ENCODE measurements around the gene RARS2. TPM values are rescaled to one million over a fixed set of nuclear protein-coding genes. Genes with fewer than 3 reads are reported as not detected.

The RARS2 gene
- polyA plus RNA-seq, 1 donor, result 39.7 TPM

DNA sequence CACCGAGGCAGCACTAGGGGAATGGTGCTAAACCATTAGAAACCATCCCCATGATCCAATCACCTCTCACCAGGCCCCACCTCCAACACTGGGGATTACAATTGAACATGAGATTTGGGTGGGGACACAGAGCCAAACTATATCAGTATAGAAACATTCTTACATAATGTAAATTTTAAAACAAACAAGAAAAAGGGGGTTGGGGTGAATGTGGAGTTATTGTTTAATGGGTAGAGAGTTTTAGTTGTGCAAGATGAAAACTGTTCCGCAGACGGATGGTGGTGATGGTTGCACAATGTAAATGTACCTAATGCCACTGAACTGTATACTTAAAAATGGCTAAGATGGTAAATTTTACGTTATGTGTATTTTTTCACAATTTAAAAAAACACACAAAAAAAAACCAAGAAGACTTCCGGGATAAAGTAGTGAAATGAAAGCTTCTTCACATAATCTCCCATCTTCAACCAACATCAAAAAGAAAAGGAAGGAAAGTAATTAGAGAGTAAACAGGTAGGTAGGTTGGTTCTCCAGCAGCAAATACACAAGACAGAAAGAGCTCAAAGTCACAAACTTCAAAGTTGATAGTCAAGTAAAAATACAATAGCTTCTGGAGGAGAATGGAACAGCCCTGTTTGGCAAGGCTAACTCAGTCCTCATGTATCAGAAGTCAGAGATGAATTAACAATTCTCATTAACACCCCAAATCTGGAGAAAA lies 16.3 kb downstream of the RARS2 start:
- no peak for DNase-seq

DNA sequence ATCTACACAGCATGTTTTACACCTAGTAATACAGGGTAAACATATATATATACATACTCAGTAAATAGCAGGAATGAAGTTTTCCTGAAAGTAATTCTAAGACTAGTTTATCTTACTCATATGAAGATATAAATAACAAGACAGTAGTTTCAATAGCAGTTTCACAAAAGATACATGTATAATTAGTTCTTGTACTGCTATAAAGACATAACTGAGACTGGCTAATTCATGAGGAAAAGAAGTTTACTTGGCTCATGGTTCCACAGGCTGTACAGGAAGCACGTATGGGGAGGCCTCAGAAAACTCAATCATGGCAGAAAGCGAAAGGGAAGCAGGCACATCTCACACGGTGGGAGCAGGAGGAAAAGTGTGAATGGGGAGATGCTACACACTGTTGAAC lies 16.9 kb downstream of the RARS2 start:
- no peak for DNase-seq

DNA sequence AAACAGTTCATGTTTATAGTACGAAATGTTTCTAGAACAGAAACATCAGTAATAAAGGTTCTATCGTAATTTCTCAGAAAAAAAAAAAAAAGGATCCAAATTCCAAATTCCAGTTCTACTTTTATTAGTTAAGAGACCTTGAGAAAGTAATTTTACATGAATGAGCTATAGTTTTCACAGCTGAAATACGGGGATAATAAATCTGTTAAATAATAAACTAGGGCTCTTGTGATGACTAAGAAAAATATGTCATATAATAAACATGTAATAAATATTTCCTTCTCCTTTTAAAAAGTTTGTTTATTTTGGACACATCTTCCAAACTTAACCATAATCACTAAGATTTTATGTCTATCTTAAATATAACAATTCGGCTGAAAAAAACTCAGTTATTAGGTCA lies 17.8 kb downstream of the RARS2 start:
- no peak for DNase-seq

DNA sequence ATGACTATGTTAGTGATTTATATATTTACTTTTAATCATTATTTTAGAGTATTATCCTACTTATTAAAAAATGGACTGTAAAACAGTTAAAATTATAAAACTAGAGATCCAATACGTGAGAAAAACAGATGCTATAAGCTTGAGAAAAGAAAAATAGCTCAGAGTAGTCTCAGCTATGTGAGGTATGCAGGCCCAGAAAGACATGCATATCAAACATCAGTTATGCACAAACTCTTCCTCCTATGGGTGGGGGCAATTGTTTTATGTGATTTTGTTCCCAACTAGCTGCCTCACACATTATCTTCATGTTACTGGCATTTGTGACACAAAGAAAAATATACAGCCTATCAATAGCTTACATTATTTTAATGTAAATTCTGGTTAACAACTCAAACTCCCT lies 28.8 kb downstream of the RARS2 start:
- DNase-seq, result no peak

DNA sequence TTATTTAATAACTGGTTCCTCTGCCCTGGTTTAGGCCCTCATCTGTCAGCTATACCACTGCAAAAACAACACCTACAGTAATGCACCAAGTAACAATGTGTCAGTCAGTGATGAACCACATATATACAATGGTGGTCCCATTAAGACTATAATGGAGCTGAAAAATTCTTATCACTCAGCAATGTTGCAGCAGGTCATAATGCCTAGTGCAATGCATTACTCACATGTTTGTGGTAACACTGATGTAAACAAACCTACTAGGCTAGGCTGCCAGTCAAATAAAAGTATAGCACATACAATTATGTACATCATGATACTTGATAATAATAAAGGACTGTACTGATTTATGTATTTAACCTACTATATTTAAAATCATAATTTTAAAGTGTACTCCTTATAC lies 31.3 kb downstream of the RARS2 start:
- no peak for DNase-seq

DNA sequence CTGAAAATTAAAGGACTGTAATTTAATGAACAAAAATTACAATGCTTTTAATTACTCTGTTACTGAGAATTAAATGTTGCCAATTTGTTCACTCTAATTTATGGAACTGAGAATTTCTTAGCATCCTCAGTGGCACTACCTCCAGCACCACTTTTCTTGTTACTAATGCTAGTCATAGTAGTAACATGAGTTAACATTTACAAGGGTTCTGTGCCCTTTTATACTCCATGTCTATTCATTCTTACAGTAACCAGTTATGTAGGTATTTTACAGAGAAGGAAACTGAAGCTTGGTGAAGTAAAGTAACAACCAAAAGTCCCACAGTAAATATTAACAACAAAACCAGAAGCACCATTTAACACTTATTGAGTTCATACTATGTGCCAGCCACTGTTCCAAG lies 34.3 kb downstream of the RARS2 start:
- no peak for DNase-seq

DNA sequence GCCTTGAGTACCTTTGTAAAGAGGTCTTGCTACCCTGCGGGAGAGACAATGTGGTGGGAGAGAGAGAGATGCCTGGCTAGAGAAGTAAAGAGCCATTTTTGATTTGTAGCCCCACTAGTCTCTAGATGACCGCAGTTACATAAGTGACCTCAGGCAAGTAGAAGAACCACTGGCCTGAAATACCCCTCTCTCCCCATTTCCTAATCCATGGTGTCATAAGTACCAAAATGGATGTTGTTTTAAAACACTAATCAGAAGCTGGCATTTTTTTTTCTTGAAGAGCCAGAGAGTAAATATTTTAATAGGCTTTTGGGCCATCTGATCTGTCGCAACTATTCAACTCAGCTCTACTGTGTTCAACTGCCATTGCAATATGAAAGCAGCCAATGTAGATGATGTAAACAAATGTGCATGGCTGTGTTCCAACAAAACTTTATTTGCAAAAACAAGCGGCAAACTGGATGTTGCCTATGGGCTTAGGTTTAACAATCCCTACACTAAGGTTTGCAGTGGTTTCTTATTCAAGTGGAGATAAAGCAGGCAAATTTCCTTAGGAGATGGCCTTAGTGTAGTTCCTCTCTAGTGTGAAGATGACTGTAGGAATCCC lies 36.5 kb downstream of the RARS2 start:
- DNase-seq, result no peak

DNA sequence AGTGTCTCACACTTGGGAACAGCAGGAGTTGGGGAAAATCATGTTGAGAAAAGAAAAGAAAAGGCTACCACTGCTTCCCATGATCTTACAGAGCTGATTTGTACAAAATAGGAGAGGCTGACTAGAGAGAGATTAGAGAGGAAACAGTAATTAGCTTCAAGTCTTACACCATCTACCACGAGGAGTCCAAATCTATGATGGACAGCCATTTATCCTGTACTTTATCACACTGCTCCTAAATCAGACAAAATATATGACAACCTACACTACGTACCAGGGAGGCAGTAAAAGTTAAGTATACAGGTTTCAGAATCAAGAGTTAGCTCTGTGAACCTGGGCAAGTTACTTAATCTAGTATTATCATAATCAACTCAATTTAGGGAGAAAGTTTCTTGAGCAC lies 38.0 kb downstream of the RARS2 start:
- no peak for DNase-seq

DNA sequence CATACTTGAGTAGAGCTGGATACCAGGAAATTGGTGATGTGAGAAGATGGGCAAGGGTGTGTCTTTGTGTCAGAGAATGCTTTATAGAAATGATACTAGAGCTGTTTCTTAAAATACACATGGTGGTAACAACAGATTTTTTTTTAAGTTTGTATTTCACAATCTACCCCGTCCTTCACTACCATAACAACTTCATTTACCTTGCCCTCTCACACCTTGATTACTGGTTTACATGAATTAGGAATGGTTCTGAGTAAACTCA lies 45.4 kb downstream of the RARS2 start:
- DNase-seq, result no peak

DNA sequence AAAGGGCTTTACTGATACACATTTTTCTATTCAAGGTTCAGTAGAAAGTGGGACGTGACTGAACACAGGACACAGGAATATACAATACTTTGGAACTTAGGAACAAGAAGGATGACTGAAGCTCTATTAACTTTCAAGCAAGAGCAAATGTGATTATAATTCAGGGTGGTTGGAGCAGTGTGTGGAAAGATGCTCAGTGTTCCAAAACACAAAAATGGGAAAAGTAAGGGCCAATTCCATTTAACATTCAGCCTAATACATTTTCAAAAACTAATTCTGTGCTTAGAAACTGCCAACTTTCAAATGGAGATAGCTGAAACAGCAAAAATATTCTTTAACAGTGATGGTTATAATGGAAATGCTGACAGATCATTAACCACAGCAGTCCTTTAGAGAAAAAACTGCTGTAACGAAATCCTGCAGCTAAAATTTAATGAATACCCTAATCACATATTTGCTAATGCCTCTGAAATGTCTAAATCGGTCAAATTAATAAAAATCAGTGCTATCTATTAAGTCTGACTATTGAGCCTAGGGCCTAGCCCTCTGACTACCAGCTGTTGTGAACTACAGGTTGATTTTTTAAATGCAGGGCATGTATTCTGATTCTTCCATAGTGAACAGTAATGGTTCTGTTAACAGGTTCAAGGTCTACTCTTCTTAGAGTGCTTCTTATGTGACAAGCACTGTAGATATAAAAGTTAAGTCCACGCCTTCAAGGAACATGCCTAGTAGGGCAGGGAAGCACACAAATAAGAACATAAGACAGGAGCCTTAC lies 45.9 kb downstream of the RARS2 start:
- DNase-seq, result peak; percentile 33

DNA sequence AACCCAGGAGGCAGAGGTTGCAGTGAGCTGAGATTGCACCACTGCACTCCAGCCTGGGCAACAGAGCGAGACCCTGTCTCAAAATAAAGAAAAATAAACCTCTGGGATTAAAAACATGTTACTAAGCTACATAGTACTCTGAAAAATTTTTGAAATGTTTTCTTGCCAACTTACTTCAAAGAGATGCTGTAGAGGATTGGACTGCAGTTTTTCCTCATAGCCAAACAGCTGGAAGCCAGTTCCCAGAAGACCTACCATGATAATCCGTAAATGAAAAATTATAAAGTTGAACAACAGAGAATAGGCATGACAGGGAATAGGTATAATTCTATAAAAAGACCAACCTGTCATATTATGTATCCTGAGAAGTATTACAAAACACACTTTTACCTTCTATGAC lies 48.0 kb downstream of the RARS2 start:
- DNase-seq, result peak; percentile 29

DNA sequence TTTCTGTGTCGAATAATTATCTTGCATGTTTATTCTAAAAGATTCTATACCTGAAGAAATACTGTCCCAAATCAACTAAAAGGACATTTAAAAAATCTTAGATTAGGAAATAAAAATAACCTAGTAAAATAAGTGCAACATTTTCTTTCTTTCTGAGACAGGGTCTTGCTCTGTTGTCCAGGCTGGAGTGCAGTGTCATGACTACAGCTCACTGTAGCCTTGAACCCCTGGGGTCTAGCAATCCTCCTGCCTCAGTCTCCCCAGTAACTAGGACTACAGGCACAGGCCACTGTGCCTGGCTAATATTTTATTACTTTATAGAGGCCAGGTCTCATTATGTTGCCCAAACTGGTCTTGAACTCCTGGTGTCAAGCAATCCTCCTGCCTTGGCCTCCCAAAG lies 48.7 kb downstream of the RARS2 start:
- no peak for DNase-seq

DNA sequence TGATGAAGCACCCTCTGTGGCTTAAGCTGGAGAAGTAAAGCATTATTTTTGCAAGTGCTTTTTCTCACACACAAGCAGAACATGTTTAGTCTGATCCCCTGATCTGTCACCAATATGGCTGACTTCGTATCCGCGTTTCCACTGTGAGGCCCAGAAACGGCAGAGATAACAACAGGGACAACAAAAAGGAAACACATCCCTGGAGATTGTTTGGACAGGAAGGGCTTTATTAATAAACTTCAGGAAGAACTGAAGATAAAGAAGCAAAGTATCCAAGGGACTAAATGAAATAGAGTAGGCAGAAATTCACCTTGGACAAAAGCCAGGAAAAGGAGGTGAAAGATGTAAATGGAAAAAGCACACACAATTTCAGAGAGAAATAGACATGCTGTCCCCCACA lies 49.2 kb downstream of the RARS2 start:
- DNase-seq, result peak; percentile 35

DNA sequence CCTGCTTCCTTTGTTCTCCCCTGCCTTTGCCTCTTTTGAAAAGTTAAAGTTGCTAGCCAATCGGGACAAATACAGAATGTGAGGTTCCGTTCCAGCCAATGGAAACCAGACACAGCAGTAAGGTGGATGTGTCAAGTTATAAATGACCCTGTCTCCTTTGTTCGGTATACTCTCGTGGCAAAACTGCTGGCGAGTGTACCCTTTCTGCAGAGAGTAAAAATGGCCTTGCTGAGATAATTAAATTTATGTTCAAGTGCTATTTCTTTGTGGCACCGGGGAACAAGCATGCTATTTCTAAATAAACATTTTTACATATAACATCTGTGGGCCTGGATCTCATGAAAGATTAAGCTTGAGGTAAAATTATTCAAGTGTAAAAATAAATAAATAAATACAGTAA lies 50.2 kb downstream of the RARS2 start:
- DNase-seq, result no peak

DNA sequence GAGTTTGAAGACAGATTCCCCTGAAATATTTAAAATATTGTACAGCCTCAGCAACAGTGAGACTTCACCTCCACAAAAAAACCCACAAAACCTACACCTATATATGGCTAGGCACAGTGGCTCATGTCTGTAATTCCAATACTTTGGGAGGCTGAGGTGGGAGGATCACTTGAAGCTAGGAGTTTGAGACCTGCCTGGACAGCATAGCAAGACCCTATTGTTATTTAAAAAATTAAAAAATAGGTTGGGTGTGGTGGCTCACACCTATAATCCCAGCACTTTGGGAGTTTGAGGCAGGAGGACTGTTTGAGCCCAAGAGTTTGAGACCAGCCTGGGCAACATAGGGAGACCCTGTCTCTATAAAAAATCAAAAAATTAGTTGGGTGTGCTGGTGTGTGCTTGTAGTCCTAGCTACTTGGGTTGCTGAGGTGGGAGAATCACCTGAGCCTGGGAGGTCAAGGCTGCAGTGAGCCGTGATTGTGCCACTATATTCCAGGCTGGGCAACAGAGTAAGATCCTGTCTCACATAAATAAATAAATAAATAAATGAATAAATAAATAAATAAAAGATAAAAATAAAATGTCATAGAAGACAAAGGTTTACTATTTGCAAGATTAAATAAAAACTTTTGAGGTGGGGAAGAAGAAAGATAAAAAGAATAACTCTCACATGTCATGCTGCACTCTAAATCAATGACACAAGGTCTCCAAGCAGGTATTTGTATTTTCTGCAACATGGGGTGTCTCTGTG lies 51.1 kb downstream of the RARS2 start:
- DNase-seq, result no peak

DNA sequence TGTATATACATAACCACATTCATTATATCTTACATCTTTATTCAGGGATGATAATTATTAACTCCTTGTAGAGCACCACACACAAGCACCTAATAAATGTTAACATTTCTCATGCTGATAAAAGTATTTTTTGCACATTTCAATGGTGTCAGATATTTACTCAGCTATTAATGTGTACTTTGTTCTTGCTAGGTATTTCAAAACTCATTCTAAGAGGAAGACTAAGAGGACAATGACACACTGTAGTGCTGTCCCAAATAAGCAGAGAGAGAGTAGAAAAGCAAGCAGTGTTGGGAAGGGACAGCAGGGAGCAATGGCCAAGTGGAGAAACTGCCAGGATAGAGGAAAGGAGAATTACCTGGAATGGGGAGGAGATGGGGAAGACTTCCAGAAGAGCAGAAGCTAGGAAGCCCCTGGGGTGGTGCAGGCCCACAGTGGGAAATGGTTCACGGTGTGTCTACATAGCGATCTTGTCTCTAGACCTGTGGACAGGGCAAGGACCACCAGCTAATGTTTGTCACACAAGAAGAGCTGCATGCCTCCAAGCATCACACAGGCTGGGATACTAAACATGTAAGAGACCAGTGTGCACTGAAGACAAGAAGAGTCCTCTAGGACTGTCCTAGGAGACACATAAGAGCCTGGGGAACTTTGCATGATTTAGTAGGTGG lies 55.3 kb downstream of the RARS2 start:
- no peak for DNase-seq

DNA sequence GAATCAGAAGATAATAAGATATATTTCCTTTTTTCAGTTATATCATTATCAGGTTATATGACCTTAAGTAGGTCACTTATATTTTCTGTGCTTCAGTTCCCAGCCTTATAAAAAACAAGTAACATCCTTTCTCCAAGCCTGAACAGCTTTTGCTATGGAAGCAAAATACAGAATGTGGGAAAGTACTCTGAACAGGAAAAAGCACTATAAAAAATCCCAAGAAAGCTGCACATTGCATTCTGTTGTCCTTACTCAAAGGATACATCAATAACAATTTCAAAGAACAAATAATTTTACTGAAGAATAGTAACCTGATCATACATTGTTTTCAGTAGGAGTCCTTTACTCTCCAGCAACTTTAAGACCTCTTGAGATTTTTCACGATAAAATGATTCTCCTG lies 60.6 kb downstream of the RARS2 start:
- no peak for DNase-seq

DNA sequence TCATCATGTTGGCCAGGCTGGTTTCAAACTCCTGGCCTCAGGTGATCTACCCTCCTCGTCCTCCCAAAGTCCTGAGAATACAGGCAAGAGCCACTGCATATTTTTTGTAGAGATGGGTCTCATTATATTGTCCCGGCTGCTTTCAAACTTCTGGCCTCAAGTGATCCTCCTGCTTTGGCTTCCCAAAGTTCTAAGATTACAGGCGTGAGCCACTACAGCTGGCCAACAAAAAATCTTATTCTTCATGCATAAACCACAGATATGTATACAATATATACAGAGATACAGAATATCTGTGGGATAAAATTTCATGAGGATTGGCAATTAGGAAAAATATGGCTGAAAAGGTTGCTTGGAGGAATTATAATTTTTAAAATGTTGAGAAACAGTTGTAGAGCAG lies 67.1 kb downstream of the RARS2 start:
- no peak for DNase-seq

DNA sequence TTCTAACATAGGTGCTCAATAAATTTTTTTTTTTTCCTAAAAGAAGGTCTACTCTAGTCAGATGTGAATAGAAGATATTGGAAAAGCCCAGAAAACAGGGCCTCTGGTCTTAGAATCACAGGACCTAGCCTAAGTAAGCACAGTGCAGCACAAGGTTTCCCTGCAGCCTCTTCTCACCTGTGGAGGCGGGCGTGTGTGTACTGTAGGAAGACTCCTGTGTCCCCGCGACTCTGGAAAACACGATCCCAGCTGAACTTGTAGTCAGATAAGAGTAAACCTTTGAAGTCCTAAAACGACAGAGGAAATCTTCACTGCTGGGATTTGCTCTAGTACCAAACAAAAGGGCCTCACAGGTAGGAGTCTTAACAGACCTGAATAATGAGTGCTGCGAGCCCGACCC lies 71.3 kb downstream of the RARS2 start:
- no peak for DNase-seq

DNA sequence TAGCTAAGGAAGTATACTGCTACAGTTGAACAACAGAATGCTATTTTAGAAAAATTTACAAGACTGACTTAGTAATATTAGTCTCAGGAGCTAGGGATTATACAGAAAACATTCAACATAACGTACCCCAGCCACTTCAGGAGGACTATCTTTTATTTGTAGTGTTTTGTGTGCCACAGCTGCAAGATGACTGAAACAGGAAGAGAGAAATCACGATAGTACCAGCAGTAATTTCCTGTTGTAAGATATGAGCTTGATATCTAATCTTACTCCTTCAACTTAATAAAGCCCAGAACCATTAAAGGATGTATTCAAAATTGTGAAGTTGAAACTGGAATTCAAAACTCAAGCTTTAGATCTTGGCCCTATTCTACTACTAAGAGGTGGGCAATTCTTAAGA lies 75.0 kb downstream of the RARS2 start:
- DNase-seq, result no peak

DNA sequence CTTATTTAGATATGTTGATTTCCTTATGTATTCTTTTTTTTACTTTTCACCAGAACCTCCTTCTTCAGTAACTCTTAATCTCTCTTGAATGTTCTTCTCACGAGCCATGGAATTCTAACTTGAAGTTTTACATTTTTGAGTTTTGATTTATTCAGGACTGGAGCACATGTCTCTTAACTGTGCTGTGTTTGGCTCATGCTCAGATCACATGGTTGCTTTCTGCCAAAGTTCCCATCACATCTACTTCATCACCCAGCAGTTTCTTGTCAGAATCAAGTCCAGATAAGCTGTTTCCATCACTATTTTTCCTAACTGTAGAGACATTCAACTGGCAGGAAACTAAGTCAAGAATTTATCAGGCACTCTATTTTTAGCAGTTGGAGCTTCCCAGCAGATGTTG lies 85.3 kb downstream of the RARS2 start:
- DNase-seq, result no peak

DNA sequence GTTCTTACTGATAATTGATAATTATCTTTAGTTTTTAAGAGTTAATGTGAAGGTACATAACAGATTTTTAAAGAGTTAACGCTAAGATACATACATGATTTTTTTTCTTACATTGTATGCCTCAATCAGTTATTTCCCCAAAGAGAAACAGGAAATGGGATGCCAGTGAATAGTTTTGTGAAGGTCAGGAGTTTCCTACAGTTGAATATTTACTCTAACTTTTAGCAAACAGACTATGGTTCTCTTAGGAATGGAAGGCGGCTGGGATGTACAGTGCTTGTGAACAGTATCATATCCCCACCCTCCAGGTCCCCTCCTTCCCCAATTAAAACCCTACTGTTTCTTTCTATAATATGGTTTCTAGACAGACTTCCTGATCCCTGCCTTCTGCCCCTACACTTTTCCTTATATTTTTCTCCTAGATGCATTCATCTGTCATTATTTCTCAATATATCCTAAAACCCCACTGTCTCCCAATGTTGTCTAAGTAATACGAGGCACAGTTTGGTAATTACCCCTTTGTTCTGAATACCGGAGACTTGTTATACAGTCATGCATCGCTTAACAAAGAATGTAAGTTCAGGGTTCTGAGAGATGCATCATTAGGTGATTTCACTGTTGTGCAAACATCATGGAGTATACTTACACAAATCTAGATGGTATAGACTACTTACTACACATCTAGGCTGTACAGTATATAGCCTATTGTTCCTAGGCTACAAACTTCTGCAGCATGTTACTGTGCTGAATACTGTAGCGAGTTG lies 87.8 kb downstream of the RARS2 start:
- DNase-seq, result no peak

Measured in hindlimb muscle (tissue), 1 donor.